Activated naive CD4-positive, alpha-beta T cell (primary cell): ENCODE measurements around the gene MGAT3.

ENCODE experiments used
- DNase-seq, 4 experiments: peaks; one replicate each; lab custom pipeline; 2025; lab: John Stamatoyannopoulos, UW

MGAT3 gene

DNA sequence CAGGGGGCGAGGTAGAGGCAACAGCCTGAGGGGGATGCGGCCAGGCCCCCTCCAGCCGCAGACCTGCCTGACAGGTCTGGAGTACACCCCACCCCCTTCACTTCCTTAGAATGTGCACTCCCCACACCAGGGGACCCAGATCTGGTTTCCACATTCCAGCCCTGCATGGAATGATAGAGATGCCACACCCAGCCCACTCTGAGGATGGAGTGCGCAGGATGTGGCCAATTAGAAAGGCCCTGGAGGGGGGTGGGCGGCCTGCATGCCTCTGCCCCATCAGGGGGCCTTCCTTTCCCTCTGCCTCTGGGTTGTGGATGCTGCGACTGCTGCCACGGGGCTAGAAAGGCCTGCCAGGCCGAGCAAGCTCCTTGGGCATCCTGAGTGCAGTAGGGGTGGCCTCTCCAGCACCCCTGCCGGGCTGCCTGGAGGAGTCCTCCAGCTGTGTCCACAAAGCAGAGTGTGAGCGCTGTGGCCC is 28.2 kb upstream of the MGAT3 start:
- no peak for DNase-seq

GRCh38 chr22:39429186-39429585 is 27.6 kb upstream of the MGAT3 start:
- no peak for DNase-seq

GRCh38 chr22:39429916-39430575 is 26.8 kb upstream of the MGAT3 start:
- no peak for DNase-seq

- DNase-seq, result no peak
These were observed 26.1 kb upstream of the MGAT3 start for GRCh38 chr22:39430576-39431150.

GRCh38 chr22:39431216-39431801 is 25.5 kb upstream of the MGAT3 start:
- DNase-seq, result no peak

DNA sequence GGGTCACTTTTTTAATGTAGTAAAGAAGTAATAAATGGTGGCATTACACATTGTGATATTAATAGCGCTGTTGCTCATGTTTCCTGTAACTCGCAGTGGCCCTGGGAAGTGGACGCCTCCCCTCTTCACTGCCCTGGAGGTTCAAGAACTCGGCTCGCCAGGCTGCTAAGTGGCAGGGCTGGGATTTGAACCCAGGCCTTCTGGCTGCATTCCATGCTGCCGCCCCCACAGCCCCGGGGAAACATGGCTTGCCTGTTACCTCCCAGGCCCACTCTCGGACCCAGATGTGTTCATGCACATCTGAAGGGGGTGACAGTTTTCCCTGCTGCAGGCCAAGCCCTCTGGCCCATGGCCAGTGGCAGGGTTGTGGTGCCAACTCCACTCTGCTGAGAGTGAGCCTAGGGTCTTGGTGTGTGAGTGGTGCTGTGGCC is 25.0 kb upstream of the MGAT3 start:
- DNase-seq, result no peak

DNA sequence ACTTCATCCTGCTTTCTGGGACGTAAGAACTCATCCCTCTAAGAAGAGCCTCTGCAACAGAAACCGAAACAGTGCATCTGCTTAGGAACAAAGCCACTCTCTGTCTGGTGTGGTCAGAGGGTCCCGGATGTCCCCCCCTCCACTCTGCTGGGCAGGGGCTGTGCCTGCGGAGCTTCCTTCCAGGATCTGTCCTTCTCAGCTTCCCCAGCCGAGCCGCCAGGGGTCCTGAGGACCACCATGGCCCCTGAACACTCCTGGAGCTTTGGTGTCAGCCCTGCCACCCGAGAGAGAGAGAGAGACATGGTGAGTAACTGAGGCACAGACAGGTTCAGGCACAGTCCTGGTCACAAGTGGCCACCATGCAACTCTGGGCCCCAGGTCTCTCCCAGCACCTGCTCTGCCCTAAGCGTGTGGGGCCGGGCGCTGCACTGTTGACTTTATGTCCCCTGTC is 24.4 kb upstream of the MGAT3 start:
- DNase-seq, result no peak

- no peak for DNase-seq
These were observed 23.2 kb upstream of the MGAT3 start for GRCh38 chr22:39433476-39434242.

- no peak for DNase-seq
These were observed 22.6 kb upstream of the MGAT3 start for GRCh38 chr22:39434243-39434653.

- DNase-seq, result no peak
These were observed 22.1 kb upstream of the MGAT3 start for GRCh38 chr22:39434721-39435120.

- no peak for DNase-seq
These were observed 21.2 kb upstream of the MGAT3 start for GRCh38 chr22:39435616-39436015.

GRCh38 chr22:39437791-39438704 is 18.8 kb upstream of the MGAT3 start:
- DNase-seq, result no peak

- no peak for DNase-seq
These were observed 17.6 kb upstream of the MGAT3 start for GRCh38 chr22:39439170-39439569.

- DNase-seq, result no peak
These were observed 13.4 kb upstream of the MGAT3 start for GRCh38 chr22:39443398-39443797.

DNA sequence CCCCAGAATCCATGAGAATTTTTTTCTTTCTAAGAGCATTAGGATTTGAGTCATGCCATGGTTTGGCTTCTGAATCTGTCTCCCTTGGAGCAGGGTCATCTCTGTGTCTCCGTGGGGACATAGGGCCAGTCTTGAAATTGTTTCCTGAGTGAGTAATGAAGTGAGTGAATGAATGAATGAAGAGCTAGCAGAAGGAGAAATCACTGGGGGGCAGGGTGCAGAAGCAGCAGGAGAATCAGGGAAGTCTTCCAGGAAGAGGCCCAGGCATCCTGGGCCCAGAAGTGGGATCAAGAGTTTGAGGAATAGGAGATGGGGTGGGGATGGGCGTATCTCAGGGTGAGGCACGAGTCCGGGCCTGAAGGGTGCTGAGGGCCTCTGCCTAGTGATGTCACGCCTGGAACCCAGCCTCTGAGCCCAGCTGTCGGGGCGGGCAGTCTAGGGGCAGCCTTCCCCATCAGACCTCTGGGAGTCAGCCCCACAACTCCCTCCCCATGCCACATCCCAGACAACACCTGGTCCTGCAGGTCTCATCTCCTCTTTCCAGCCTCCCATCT is 12.5 kb upstream of the MGAT3 start:
- DNase-seq, result no peak

DNA sequence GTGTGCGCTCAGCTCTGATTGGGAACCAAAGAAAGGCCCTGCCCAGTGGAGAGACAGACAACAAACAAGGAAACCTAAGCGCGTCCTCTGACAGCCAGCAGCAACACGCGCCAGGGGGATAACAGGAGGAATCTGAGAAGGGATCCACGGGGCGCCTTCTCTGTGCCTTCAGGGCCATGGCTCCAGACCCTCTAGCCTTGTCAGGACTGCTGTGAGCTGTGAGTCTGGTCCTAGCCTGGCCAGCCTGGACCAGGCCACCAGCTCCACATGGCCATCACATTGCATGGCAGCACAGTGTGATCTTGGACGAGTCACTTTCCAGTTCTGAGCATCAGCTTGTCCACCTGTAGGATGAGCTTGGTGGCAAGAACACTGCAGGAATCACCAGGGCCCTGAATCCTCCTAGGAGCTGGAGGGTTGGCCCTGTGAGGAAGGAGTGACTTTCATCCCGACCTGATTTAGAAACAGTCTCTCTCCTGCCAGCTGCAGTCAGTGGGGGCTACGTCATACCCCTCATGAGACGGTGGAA is 11.8 kb upstream of the MGAT3 start:
- DNase-seq, result no peak

DNA sequence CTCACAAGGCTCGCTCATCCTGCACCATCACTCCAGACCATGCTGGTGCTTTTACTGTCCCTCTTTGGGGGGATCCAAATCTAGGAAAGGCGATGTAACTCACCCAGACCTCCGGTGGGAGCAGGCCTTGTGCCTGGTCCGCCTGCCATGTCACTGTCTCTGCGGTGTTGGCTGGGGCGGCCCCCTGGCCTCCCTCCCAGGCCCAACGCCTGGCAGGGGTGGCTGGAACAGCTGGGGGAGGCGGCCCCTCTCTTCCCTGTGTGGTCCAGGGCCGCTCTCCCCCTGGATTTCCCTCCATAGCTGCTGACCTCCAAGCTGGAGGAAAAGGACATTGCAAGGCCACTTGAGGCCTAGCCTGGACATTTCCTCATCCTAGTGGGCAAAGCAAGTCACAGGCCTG is 11.1 kb upstream of the MGAT3 start:
- DNase-seq, result no peak

DNA sequence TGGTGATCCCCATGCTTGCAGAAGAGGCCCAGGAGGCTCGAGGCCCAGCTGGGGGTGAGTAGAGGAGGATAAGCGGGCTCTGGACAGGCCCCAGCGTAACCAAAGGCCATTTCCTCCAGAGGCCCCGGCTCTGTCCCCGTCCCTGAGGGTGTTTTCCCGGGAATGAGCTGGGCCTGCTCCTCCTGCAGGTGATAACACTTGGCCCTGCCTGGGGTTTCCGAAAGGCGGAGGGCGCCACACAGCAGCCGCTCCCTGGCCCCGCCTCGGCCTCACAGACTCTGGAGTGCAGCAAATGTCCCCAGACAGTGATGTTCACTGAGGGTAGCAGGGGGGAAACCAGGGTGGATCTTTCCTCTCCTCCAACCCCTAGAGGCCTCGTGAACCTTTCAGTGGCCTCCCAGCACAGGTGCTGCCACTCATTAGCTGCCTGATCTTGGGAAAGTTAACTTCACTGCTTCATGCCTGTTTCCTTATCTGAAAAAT is 10.5 kb upstream of the MGAT3 start:
- DNase-seq, result no peak

GRCh38 chr22:39448205-39449054 is 8.4 kb upstream of the MGAT3 start:
- DNase-seq, result no peak

- DNase-seq, result no peak
These were observed 7.1 kb upstream of the MGAT3 start for GRCh38 chr22:39449708-39450107.
